Tibial nerve (tissue), 4 donors: ENCODE data around the gene OR52M1. TPM values are rescaled to one million over a fixed set of nuclear protein-coding genes. Genes with fewer than 3 reads are reported as not detected.
"Not testable (repeated sequence)": the region's sequence is repeated elsewhere in the genome, so short reads cannot be mapped to it uniquely, and the experiment has no call there.

ENCODE experiments used
- DNase-seq, 2 donors: peaks; one replicate each; pipeline ENCODE4 v3.0.0-alpha.2; 2019; ENCODE audit warnings: low spot score in 2 of 2
- H3K27ac ChIP-seq, 4 donors: fragments of 200-600 bp; sonication (generic) in 3 of 4; one replicate each; pipeline ENCODE4 v1.5.1; 2017 to 2019; ENCODE audit warnings: mild to moderate bottlenecking in 1 of 4
- H3K27me3 ChIP-seq, 2 donors: fragments of 200-600 bp; sonication (generic) in 1 of 2; one replicate each; pipeline versions ENCODE4 v1.5.1 to v1.6.0; 2017 to 2019
- H3K36me3 ChIP-seq, 3 donors: fragments of 200-600 bp; sonication (generic); one replicate each; pipeline ENCODE4 v1.5.1; 2018 to 2019
- H3K4me1 ChIP-seq, 4 donors: fragments of 200-600 bp; sonication (generic) in 3 of 4; one replicate each; pipeline ENCODE4 v1.5.1; 2017 to 2019
- H3K4me3 ChIP-seq, 4 donors: fragments of 200-600 bp; sonication (generic) in 3 of 4; one replicate each; pipeline ENCODE4 v1.5.1; 2017 to 2019; ENCODE audit warnings: mild to moderate bottlenecking in 1 of 4, moderate library complexity in 1 of 4
- H3K9me3 ChIP-seq, 4 donors: fragments of 200-600 bp; sonication (generic) in 3 of 4; one replicate each; pipeline ENCODE4 v1.5.1; 2017 to 2019
- CTCF ChIP-seq, 5 experiments: fragments of 200-600 bp in 3 of 5; fragments of 450-650 bp in 2 of 5; sonication (generic) in 3 of 5; IDR thresholded peaks; one replicate each; pipeline ENCODE4 v1.5.1; 2016 to 2019; ENCODE audit warnings: antibody characterized with exemption in 5 of 5, mild to moderate bottlenecking in 3 of 5, moderate library complexity in 2 of 5
- EP300 ChIP-seq, 2 donors: sonication (generic); formaldehyde crosslinking; IDR thresholded peaks; one replicate each; pipeline ENCODE4 v1.6.1; 2017; ENCODE audit warnings: antibody characterized with exemption in 2 of 2, mild to moderate bottlenecking in 1 of 2
- POLR2A ChIP-seq, 2 donors: fragments of 450-650 bp; IDR thresholded peaks; one replicate each; pipeline ENCODE4 v1.6.1; 2017; ENCODE audit warnings: antibody characterized with exemption in 2 of 2, mild to moderate bottlenecking in 2 of 2, moderate library complexity in 2 of 2
- WGBS, 2 donors: methylation state at CpG; one replicate each; pipeline ENCODE4 v1.1.5; 2018; 5-methylcytosine and 5-hydroxymethylcytosine counted together
- total RNA-seq, 4 donors: library from RNA; depleted of rRNA; stranded (reverse); fragments of >200 nt; gene quantifications; one replicate each; pipeline ENCODE4 v1.1.0, GENCODE V29; 2016

The OR52M1 gene
- total RNA-seq, 4 donors from 2014 or later = not detected

- 84 to 85% methylated on average over 2 of the region's 2 CpGs for WGBS, 2 donors
Measured at GRCh38 chr11:4527926-4528325, 17.1 kb upstream of the OR52M1 start.

GRCh38 chr11:4531686-4532085 is 13.3 kb upstream of the OR52M1 start:
- not testable (repeated sequence) for H3K4me1 ChIP-seq, H3K27ac ChIP-seq, H3K27me3 ChIP-seq, DNase-seq, H3K4me3 ChIP-seq, H3K9me3 ChIP-seq, H3K36me3 ChIP-seq
- whole genome bisulfite sequencing, 2 donors = 70 to 80% methylated on average over 9 to 10 of the region's 11 CpGs

More at GRCh38 chr11:4527926-4528325, 17.1 kb upstream of the OR52M1 start:
- no peak for TF ChIP-seq POLR2A (IDR thresholded peaks at IDR 0.05)
- TF ChIP-seq EP300 (IDR thresholded peaks at IDR 0.05) = no peak
- TF ChIP-seq CTCF (IDR thresholded peaks at IDR 0.05) = no peak
- no peaks in the 10 kb centered on the region for H3K36me3 ChIP-seq
- no peaks in the 10 kb centered on the region for H3K27me3 ChIP-seq
- DNase-seq = no peak
- H3K4me3 ChIP-seq = no peak overlapping the region
- no peaks in the 10 kb centered on the region for H3K4me1 ChIP-seq
- peaks cover 0 to 4% (median 0%) of the 10 kb centered on the region in 4 donors for H3K9me3 ChIP-seq
- H3K27ac ChIP-seq = no peak overlapping the region

- no peaks in the 10 kb centered on the region for H3K4me1 ChIP-seq
- no peak overlapping the region for H3K27ac ChIP-seq
- DNase-seq = peak; percentile 26 to 78
- H3K27me3 ChIP-seq = no peaks in the 10 kb centered on the region
- no peak overlapping the region for H3K4me3 ChIP-seq
- WGBS, 2 donors = 25% methylated on average over 3 of the region's 3 CpGs
- H3K36me3 ChIP-seq = no peaks in the 10 kb centered on the region
- no peaks in the 10 kb centered on the region for H3K9me3 ChIP-seq
- no peak for TF ChIP-seq POLR2A (IDR thresholded peaks at IDR 0.05)
- TF ChIP-seq CTCF (IDR thresholded peaks at IDR 0.05) = peak; percentile 40 to 60 (median 42)
Measured at GRCh38 chr11:4539603-4540219, 5.3 kb upstream of the OR52M1 start.

- no peaks in the 10 kb centered on the region for H3K4me1 ChIP-seq
- no peak overlapping the region for H3K4me3 ChIP-seq
- 0 to 24% methylated on average over 1 of the region's 1 CpG for WGBS, 2 donors
- H3K27me3 ChIP-seq = no peaks in the 10 kb centered on the region
- no peaks in the 10 kb centered on the region for H3K36me3 ChIP-seq
- no peak for DNase-seq
- H3K9me3 ChIP-seq = no peaks in the 10 kb centered on the region
- no peak overlapping the region for H3K27ac ChIP-seq
- no peak for TF ChIP-seq CTCF (IDR thresholded peaks at IDR 0.05)
- TF ChIP-seq POLR2A (IDR thresholded peaks at IDR 0.05) = no peak
- no peak for TF ChIP-seq EP300 (IDR thresholded peaks at IDR 0.05)
Measured at GRCh38 chr11:4541071-4541470, 3.9 kb upstream of the OR52M1 start.

- Histone ChIP-seq H3K27ac (no peak overlapping the region), H3K4me1 (no peaks in the 10 kb centered on the region), H3K27me3 (no peaks in the 10 kb centered on the region), H3K9me3 (no peaks in the 10 kb centered on the region), H3K4me3 (no peak overlapping the region), H3K36me3 (no peaks in the 10 kb centered on the region)
- TF ChIP-seq CTCF (IDR thresholded peaks at IDR 0.05) (no peak), EP300 (IDR thresholded peaks at IDR 0.05) (no peak), POLR2A (IDR thresholded peaks at IDR 0.05) (no peak)
- no peak for DNase-seq
Measured at GRCh38 chr11:4543561-4543960, 1.4 kb upstream of the OR52M1 start.

- no peak overlapping the region for H3K4me3 ChIP-seq
- no peaks in the 10 kb centered on the region for H3K4me1 ChIP-seq
- 77% methylated on average over 1 of the region's 1 CpG for whole genome bisulfite sequencing, 2 donors
- H3K9me3 ChIP-seq = peaks cover 0 to 21% (median 0%) of the 10 kb centered on the region in 4 donors
- TF ChIP-seq CTCF (IDR thresholded peaks at IDR 0.05) (no peak), EP300 (IDR thresholded peaks at IDR 0.05) (no peak), POLR2A (IDR thresholded peaks at IDR 0.05) (no peak)
- no peaks in the 10 kb centered on the region for H3K27me3 ChIP-seq
- no peak for DNase-seq
- no peak overlapping the region for H3K27ac ChIP-seq
- no peaks in the 10 kb centered on the region for H3K36me3 ChIP-seq
Measured at GRCh38 chr11:4546878-4547277, 1.9 kb downstream of the OR52M1 start.
